ENCODE data around the gene SPAG9. TPM values are rescaled to one million over a fixed set of nuclear protein-coding genes. Genes with fewer than 3 reads are reported as not detected.

SPAG9 gene
- total and polyA plus RNA-seq, 2 of the 8 experiments (the other 6 are each of a cell fraction or from before 2014, with no cell fraction given): 9.8 to 63.8 TPM

DNA sequence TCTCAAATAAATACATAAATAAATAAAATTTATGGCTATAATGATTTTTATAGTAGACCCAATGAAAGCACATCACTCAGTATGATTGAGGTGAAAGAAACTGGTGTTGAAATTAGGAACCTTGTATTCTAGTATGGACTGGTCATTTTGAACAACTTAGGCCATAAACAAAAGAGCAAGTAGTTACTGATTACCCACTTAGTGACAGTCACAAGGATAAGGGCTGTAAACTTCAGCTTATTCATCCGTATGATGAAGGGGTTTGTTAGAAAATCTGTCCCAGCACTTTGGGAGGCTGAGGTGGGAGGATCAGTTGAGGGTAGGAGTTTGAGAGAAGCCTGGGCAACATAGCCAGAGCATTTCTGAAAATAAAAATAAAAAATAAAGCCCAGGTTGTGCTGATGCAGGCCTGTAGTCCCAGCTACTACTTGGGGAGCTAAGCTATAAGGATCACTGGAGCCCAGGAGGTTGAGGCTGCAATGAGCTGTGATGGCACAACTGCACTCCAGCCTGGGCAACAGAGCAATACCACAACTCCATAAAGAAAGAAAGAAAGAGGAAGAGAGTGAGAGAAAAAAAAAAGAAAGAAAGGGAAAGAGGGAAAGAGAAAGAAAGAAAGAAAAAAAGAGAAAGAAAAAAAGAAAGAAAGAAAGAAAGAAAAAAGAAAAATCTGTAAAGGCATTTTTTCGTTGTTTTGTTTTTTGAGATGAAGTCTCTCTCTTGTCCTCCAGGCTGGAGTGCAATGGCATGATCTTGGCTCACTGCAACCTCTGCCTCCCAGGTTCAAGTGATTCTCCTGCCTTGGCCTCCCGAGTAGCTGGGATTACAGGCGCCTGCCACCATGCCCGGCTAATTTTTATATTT, 4.2 kb upstream of the SPAG9 start:
- Histone ChIP-seq H2BK12ac (ENCODE audit: low read depth, low read length) (no peak overlapping the region), H3K4me3 (ENCODE audit: extremely low read depth in 1 of 4, insufficient read depth in 2 of 4, low read depth in 3 of 4, low read length in 4 of 4) (no peak overlapping the region), H3K23ac (ENCODE audit: insufficient read length) (no peak overlapping the region), H4K91ac (replicated peaks; ENCODE audit: insufficient read length, low read length) (no peak overlapping the region), H3K79me2 (ENCODE audit: control insufficient read depth in 1 of 2, insufficient read depth in 2 of 2, low read length in 2 of 2) (peaks cover 0 to 1% of the 10 kb centered on the region in 2 experiments; a peak in 1 of 4 replicates), H2BK5ac (ENCODE audit: low read depth, low read length) (no peak overlapping the region), H3K9ac (replicated peaks in 1 of 4; ENCODE audit: extremely low read depth in 1 of 4, low read depth in 3 of 4, low read length in 3 of 4) (no peak overlapping the region), H3K56ac (replicated peaks; ENCODE audit: insufficient read length, low read depth, low read length) (no peak overlapping the region), H3K14ac (ENCODE audit: insufficient read length) (no peak overlapping the region), H3K79me1 (ENCODE audit: low read depth, low read length) (no peaks in the 10 kb centered on the region), H3K4me1 (replicated peaks in 1 of 4; ENCODE audit: control insufficient read depth in 3 of 4, insufficient read depth in 4 of 4, low read length in 3 of 4) (peaks cover 0 to 5% (median 1%) of the 10 kb centered on the region in 4 experiments; a peak in 3 of 7 replicates), H4K5ac (ENCODE audit: insufficient read length, low read depth, low read length) (no peak overlapping the region), H3K27ac (ENCODE audit: low read depth, low read length) (no peak overlapping the region), H2AK5ac (ENCODE audit: low read depth, low read length) (no peak overlapping the region), H3K9me3 (ENCODE audit: insufficient read depth in 2 of 2, low read depth in 1 of 2, low read length in 1 of 2) (no peaks in the 10 kb centered on the region), H3K4me2 (ENCODE audit: insufficient read depth in 1 of 2, low read depth in 2 of 2, low read length in 2 of 2) (no peak overlapping the region), H2AFZ (ENCODE audit: low read length) (no peak overlapping the region), H3K27me3 (replicated peaks in 1 of 4; ENCODE audit: control insufficient read depth in 3 of 4, extremely low read depth in 1 of 4, insufficient read depth in 3 of 4, low read length in 3 of 4) (no peaks in the 10 kb centered on the region), H4K8ac (ENCODE audit: extremely low read depth, insufficient read depth, low read length) (no peak overlapping the region), H3K4ac (replicated peaks; ENCODE audit: insufficient read length, low read depth, low read length) (no peak overlapping the region), H3K23me2 (ENCODE audit: low read depth, low read length) (peaks cover 9% of the 10 kb centered on the region), H2BK120ac (replicated peaks; ENCODE audit: low read depth, low read length) (no peak overlapping the region), H3K18ac (ENCODE audit: extremely low read depth, low read length) (no peak overlapping the region), H2BK20ac (ENCODE audit: low read length) (no peak overlapping the region), H4K20me1 (replicated peaks in 1 of 2; ENCODE audit: control insufficient read depth in 1 of 2, insufficient read depth in 2 of 2, low read length in 2 of 2) (peaks cover 0 to 3% of the 10 kb centered on the region in 2 experiments), H2BK15ac (ENCODE audit: low read length) (no peak overlapping the region), H3K36me3 (ENCODE audit: control insufficient read depth in 2 of 4, insufficient read depth in 4 of 4, low read length in 3 of 4) (no peaks in the 10 kb centered on the region)
- WGBS, 2 experiments (ENCODE audit: extremely low coverage in 1 of 2, insufficient coverage in 1 of 2, insufficient read length in 1 of 2, insufficient replicate concordance in 2 of 2, low coverage in 1 of 2, low lambda C conversion rate in 2 of 2, missing lambda C conversion rate in 1 of 2): 88% methylated on average over 5 of the region's 5 CpGs; no CpG with 5 or more reads in 1 of the 2 experiments
- DNase-seq (ENCODE audit: low read depth in 1 of 2, low spot score in 2 of 2) (no peak), FAIRE-seq (no peak)
- POLR2A ChIA-PET (ENCODE audit: partially characterized antibody): interaction anchor here (1.1 kb wide), 1 partner anchor 259 kb away, joined by 3 read pairs; the partner anchor contains the start of gene TOB1
- CTCF ChIA-PET (ENCODE audit: partially characterized antibody): interaction anchor here (0.7 kb wide), 1 partner anchor 10 kb away, joined by 3 read pairs; no protein-coding TSS in a partner anchor
- TF ChIP-seq, protein P1, sequence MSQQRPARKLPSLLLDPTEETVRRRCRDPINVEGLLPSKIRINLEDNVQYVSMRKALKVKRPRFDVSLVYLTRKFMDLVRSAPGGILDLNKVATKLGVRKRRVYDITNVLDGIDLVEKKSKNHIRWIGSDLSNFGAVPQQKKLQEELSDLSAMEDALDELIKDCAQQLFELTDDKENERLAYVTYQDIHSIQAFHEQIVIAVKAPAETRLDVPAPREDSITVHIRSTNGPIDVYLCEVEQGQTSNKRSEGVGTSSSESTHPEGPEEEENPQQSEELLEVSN (IDR thresholded peaks at IDR 0.05): no peak
- TF ChIP-seq POLR2AphosphoS5 (IDR thresholded peaks at IDR 0.05; ENCODE audit: low read depth, low read length) (no peak), TEAD4 (IDR thresholded peaks at IDR 0.05; ENCODE audit: low read depth, low read length) (no peak), BRCA1 (IDR thresholded peaks at IDR 0.05; ENCODE audit: low read depth, low read length) (no peak), RAD21 (IDR thresholded peaks at IDR 0.05 in 1 of 2, conservative IDR thresholded peaks at IDR 0.05 in 1 of 2; ENCODE audit: low read depth in 2 of 2, low read length in 2 of 2) (no peak), RBBP5 (IDR thresholded peaks at IDR 0.05; ENCODE audit: borderline replicate concordance, low read depth, low read length) (no peak), CBX5 (IDR thresholded peaks at IDR 0.05; ENCODE audit: low read depth, low read length) (no peak), JUN (IDR thresholded peaks at IDR 0.05; ENCODE audit: low read depth, low read length) (no peak), MAFK (IDR thresholded peaks at IDR 0.05; ENCODE audit: low read depth, low read length) (no peak), PHF8 (conservative IDR thresholded peaks at IDR 0.05; ENCODE audit: low read depth, low read length) (no peak), SP1 (IDR thresholded peaks at IDR 0.05; ENCODE audit: low read depth, low read length) (no peak)

Measured in H1 (cell line).